Esophagus muscularis mucosa (tissue), 4 donors: ENCODE data around the gene EID3. TPM values are rescaled to one million over a fixed set of nuclear protein-coding genes. Genes with fewer than 3 reads are reported as not detected.
"Not testable (repeated sequence)": the region's sequence is repeated elsewhere in the genome, so short reads cannot be mapped to it uniquely, and the experiment has no call there.

ENCODE experiments used
- DNase-seq: peaks from one replicate; pipeline ENCODE4 v3.0.0-alpha.2; 2017; ENCODE audit errors: extremely low spot score
- H3K27ac ChIP-seq, 4 donors: fragments of 200-600 bp; sonication (generic); replicated peaks in 1 of 4; 1 replicate in 3 of 4; 2 replicates in 1 of 4; pipeline ENCODE4 v1.5.1; 2016 to 2019; ENCODE audit warnings: mild to moderate bottlenecking in 1 of 4
- H3K27me3 ChIP-seq, 4 donors: fragments of 200-600 bp; sonication (generic); one replicate each; pipeline versions ENCODE4 v1.5.1 to v1.6.0; 2016 to 2019
- H3K36me3 ChIP-seq, 4 donors: fragments of 200-600 bp; sonication (generic); one replicate each; pipeline ENCODE4 v1.5.1; 2016 to 2019
- H3K4me1 ChIP-seq, 4 donors: fragments of 200-600 bp; sonication (generic); one replicate each; pipeline ENCODE4 v1.5.1; 2016 to 2019
- H3K4me3 ChIP-seq, 4 donors: fragments of 200-600 bp; sonication (generic); 1 replicate in 2 of 4; 2 replicates in 2 of 4; pipeline ENCODE4 v1.5.1; 2016 to 2019; ENCODE audit warnings: mild to moderate bottlenecking in 4 of 4, moderate library complexity in 1 of 4
- H3K9me3 ChIP-seq, 4 donors: fragments of 200-600 bp; sonication (generic); 1 replicate in 3 of 4; 2 replicates in 1 of 4; pipeline ENCODE4 v1.5.1; 2016 to 2019
- CTCF ChIP-seq, 3 experiments: fragments of 200-600 bp in 2 of 3; fragments of 450-650 bp in 1 of 3; sonication (generic) in 2 of 3; IDR thresholded peaks; one replicate each; pipeline ENCODE4 v1.5.1; 2017 to 2019; ENCODE audit warnings: antibody characterized with exemption in 3 of 3, mild to moderate bottlenecking in 2 of 3, moderate library complexity in 1 of 3
- EP300 ChIP-seq: sonication (generic); formaldehyde crosslinking; IDR thresholded peaks from one replicate; pipeline ENCODE4 v1.6.1; 2017; ENCODE audit warnings: antibody characterized with exemption
- POLR2A ChIP-seq: fragments of 450-650 bp; IDR thresholded peaks from one replicate; pipeline ENCODE4 v1.6.1; 2017; ENCODE audit warnings: antibody characterized with exemption, moderate library complexity, mild to moderate bottlenecking, low read depth
- POLR2AphosphoS5 ChIP-seq, 2 donors: sonication (generic); formaldehyde crosslinking; IDR thresholded peaks; one replicate each; pipeline ENCODE4 v1.6.1; 2017; ENCODE audit warnings: antibody characterized with exemption in 2 of 2
- WGBS: methylation state at CpG from one replicate; pipeline ENCODE4 v1.1.5; 2018; 5-methylcytosine and 5-hydroxymethylcytosine counted together
- intact Hi-C: fragments of 100-400 bp; cut with DNase I; formaldehyde crosslinking; loops from one replicate; pipeline ENCODE4 v1.15.1; 2023
- total RNA-seq, 4 donors: library from RNA; depleted of rRNA; stranded (reverse); fragments of >200 nt; gene quantifications; one replicate each; pipeline versions ENCODE4 v1.1.0 to v1.2.1, GENCODE V29; 2016

Gene EID3
- total RNA-seq, 4 donors from 2014 or later: 7.6 to 19.5 (median 12.1) TPM

- DNase-seq, H3K27ac ChIP-seq, H3K4me3 ChIP-seq, H3K9me3 ChIP-seq, H3K27me3 ChIP-seq, H3K4me1 ChIP-seq, intact Hi-C loops: not testable (repeated sequence)
- WGBS: 96% methylated on average over 2 of the region's 2 CpGs
- peak in 1 of 2 donors; percentile 41 for TF ChIP-seq POLR2AphosphoS5 (IDR thresholded peaks at IDR 0.05)
- peaks cover 61 to 92% (median 84%) of the 10 kb centered on the region in 4 donors for H3K36me3 ChIP-seq
These were observed 19.0 kb downstream of the EID3 start for GRCh38 chr12:104322533-104322932.

- intact Hi-C loops: no loop called here
- no peak for DNase-seq
- Histone ChIP-seq H3K27ac (no peak overlapping the region), H3K4me3 (no peak overlapping the region), H3K36me3 (peaks cover 70 to 92% (median 87%) of the 10 kb centered on the region in 4 donors), H3K9me3 (no peaks in the 10 kb centered on the region), H3K27me3 (no peaks in the 10 kb centered on the region), H3K4me1 (no peaks in the 10 kb centered on the region)
- 96% methylated on average over 1 of the region's 1 CpG for WGBS
- TF ChIP-seq POLR2A (no peak), EP300 (no peak), POLR2AphosphoS5 (IDR thresholded peaks at IDR 0.05) (no peak), CTCF (IDR thresholded peaks at IDR 0.05) (no peak)
These were observed 20.4 kb downstream of the EID3 start for GRCh38 chr12:104323899-104324298.

- H3K4me1 ChIP-seq, intact Hi-C loops, H3K27me3 ChIP-seq, H3K9me3 ChIP-seq, DNase-seq, H3K27ac ChIP-seq, H3K4me3 ChIP-seq: not testable (repeated sequence)
- H3K36me3 ChIP-seq: peaks cover 61 to 95% (median 76%) of the 10 kb centered on the region in 4 donors
- 99% methylated on average over 6 of the region's 6 CpGs for WGBS
These were observed 24.7 kb downstream of the EID3 start for GRCh38 chr12:104328278-104328677.

- no peak for DNase-seq
- H3K36me3 ChIP-seq: peaks cover 64 to 97% (median 80%) of the 10 kb centered on the region in 4 donors
- intact Hi-C loops: no loop called here
- WGBS: 91% methylated on average over 1 of the region's 1 CpG
- no peaks in the 10 kb centered on the region for H3K4me1 ChIP-seq
- no peak overlapping the region for H3K27ac ChIP-seq
- TF ChIP-seq POLR2A (no peak), POLR2AphosphoS5 (IDR thresholded peaks at IDR 0.05) (no peak), EP300 (no peak), CTCF (IDR thresholded peaks at IDR 0.05) (no peak)
- H3K27me3 ChIP-seq: no peaks in the 10 kb centered on the region
- no peak overlapping the region for H3K4me3 ChIP-seq
- H3K9me3 ChIP-seq: no peaks in the 10 kb centered on the region
These were observed 25.3 kb downstream of the EID3 start for GRCh38 chr12:104328790-104329189.

- no peak overlapping the region for H3K4me3 ChIP-seq
- 94% methylated on average over 5 of the region's 5 CpGs for WGBS
- H3K36me3 ChIP-seq: peaks cover 67 to 97% (median 84%) of the 10 kb centered on the region in 4 donors
- H3K27me3 ChIP-seq: no peaks in the 10 kb centered on the region
- no peak overlapping the region for H3K27ac ChIP-seq
- no peaks in the 10 kb centered on the region for H3K9me3 ChIP-seq
- DNase-seq: no peak
- no peaks in the 10 kb centered on the region for H3K4me1 ChIP-seq
- TF ChIP-seq POLR2AphosphoS5 (IDR thresholded peaks at IDR 0.05): no peak
- no peak for TF ChIP-seq CTCF (IDR thresholded peaks at IDR 0.05)
- no peak for TF ChIP-seq EP300
- TF ChIP-seq POLR2A: no peak
- intact Hi-C loops: loop anchor here (10.0 kb wide), 1 partner anchor 815 kb away; no protein-coding TSS in a partner anchor
These were observed 26.4 kb downstream of the EID3 start for GRCh38 chr12:104329707-104330532.
